ENCODE results near the gene LRRC56. TPM values are rescaled to one million over a fixed set of nuclear protein-coding genes. Genes with fewer than 3 reads are reported as not detected.

The LRRC56 gene
- total and polyA plus RNA-seq, 9 of the 15 experiments (the other 6 are each of a cell fraction or from before 2014, with no cell fraction given), result 0.03 to 4.5 (median 1.0) TPM; not detected in 1

DNA sequence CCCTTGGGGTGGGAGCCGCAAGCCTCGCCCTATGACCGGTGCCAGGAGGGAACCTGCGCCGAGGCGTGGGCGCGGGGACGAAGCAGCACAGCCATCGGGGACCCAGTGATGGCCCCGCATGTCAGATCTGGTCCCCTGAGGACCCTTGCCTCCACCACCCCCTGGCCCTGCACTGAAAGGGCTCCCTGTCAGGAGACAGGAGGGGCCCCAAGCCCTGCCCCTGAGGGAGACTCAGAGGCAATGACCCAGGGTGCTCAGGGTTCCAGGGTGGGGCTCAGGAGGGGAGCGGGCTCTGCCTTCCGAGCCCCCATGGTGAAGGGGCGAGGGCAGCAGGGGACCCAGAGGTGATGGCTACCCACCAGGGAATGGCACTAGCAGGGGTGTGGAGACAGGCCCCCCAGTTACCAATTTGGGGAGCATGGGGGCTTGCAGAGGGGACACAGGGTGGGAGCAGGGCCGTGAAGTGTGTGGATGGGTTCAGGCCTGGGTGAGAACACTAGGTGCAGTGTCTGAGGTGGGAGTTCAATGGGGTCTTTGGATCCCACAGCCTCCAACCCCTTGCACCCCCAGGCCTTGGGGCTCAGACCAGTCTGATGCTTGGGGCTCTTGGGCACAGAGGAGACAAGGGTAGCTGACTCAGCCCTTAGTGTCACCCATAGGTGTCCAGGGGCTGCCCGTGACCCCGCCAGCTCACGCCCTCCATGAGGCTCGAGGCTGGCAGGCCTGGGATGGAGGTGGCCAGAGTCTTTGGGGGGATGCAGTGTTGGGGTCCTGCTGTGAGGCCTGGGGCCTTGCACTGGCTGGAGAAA, 499 bp downstream of the LRRC56 start (continued):
- TF ChIP-seq, protein P1, sequence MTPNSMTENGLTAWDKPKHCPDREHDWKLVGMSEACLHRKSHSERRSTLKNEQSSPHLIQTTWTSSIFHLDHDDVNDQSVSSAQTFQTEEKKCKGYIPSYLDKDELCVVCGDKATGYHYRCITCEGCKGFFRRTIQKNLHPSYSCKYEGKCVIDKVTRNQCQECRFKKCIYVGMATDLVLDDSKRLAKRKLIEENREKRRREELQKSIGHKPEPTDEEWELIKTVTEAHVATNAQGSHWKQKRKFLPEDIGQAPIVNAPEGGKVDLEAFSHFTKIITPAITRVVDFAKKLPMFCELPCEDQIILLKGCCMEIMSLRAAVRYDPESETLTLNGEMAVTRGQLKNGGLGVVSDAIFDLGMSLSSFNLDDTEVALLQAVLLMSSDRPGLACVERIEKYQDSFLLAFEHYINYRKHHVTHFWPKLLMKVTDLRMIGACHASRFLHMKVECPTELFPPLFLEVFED (CRISPR knock-in tag; conservative IDR thresholded peaks at IDR 0.05), result 0 out of 2 replicates have a peak, but pooled peaks have one; percentile 24
- TF ChIP-seq DNMT1 (IDR thresholded peaks at IDR 0.05), result no peak
- no peak; the same call in 1 of the 2 replicates for TF ChIP-seq POLR2A (conservative IDR thresholded peaks at IDR 0.05)
- no peak for TF ChIP-seq SMARCB1 (IDR thresholded peaks at IDR 0.05; ENCODE audit: insufficient read length, low read depth)
- TF ChIP-seq PRPF4 (IDR thresholded peaks at IDR 0.05; ENCODE audit: insufficient read depth, low read depth, low read length, poor library complexity, severe bottlenecking), result no peak
- TF ChIP-seq CXXC5 (CRISPR knock-in tag; IDR thresholded peaks at IDR 0.05), result no peak
- no peak for TF ChIP-seq SMARCA4 (IDR thresholded peaks at IDR 0.05)
- TF ChIP-seq, protein P2, sequence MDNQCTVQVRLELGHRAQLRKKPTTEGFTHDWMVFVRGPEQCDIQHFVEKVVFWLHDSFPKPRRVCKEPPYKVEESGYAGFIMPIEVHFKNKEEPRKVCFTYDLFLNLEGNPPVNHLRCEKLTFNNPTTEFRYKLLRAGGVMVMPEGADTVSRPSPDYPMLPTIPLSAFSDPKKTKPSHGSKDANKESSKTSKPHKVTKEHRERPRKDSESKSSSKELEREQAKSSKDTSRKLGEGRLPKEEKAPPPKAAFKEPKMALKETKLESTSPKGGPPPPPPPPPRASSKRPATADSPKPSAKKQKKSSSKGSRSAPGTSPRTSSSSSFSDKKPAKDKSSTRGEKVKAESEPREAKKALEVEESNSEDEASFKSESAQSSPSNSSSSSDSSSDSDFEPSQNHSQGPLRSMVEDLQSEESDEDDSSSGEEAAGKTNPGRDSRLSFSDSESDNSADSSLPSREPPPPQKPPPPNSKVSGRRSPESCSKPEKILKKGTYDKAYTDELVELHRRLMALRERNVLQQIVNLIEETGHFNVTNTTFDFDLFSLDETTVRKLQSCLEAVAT (IDR thresholded peaks at IDR 0.05), result no peak
- TF ChIP-seq SP1 (CRISPR knock-in tag; IDR thresholded peaks at IDR 0.05), result no peak
- TF ChIP-seq, protein P3, sequence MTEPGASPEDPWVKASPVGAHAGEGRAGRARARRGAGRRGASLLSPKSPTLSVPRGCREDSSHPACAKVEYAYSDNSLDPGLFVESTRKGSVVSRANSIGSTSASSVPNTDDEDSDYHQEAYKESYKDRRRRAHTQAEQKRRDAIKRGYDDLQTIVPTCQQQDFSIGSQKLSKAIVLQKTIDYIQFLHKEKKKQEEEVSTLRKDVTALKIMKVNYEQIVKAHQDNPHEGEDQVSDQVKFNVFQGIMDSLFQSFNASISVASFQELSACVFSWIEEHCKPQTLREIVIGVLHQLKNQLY (CRISPR knock-in tag; conservative IDR thresholded peaks at IDR 0.05), result 0 out of 4 replicates have a peak, but pooled peaks of 1 of the 2 experiments have one; percentile 24
- TF ChIP-seq, protein P4, sequence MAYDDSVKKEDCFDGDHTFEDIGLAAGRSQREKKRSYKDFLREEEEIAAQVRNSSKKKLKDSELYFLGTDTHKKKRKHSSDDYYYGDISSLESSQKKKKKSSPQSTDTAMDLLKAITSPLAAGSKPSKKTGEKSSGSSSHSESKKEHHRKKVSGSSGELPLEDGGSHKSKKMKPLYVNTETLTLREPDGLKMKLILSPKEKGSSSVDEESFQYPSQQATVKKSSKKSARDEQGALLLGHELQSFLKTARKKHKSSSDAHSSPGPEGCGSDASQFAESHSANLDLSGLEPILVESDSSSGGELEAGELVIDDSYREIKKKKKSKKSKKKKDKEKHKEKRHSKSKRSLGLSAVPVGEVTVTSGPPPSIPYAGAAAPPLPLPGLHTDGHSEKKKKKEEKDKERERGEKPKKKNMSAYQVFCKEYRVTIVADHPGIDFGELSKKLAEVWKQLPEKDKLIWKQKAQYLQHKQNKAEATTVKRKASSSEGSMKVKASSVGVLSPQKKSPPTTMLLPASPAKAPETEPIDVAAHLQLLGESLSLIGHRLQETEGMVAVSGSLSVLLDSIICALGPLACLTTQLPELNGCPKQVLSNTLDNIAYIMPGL (CRISPR knock-in tag; IDR thresholded peaks at IDR 0.05), result no peak
- TF ChIP-seq RBM25 (IDR thresholded peaks at IDR 0.05; ENCODE audit: low read depth, low read length, severe bottlenecking), result no peak
- TF ChIP-seq PCBP1 (IDR thresholded peaks at IDR 0.05; ENCODE audit: low read depth, low read length, poor library complexity, severe bottlenecking), result peak; percentile 20
- TF ChIP-seq KLF6 (CRISPR knock-in tag; IDR thresholded peaks at IDR 0.05; ENCODE audit: borderline replicate concordance), result no peak
- TF ChIP-seq, protein P5, sequence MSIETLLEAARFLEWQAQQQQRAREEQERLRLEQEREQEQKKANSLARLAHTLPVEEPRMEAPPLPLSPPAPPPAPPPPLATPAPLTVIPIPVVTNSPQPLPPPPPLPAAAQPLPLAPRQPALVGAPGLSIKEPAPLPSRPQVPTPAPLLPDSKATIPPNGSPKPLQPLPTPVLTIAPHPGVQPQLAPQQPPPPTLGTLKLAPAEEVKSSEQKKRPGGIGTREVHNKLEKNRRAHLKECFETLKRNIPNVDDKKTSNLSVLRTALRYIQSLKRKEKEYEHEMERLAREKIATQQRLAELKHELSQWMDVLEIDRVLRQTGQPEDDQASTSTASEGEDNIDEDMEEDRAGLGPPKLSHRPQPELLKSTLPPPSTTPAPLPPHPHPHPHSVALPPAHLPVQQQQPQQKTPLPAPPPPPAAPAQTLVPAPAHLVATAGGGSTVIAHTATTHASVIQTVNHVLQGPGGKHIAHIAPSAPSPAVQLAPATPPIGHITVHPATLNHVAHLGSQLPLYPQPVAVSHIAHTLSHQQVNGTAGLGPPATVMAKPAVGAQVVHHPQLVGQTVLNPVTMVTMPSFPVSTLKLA (conservative IDR thresholded peaks at IDR 0.05), result no peak
- TF ChIP-seq NFYB (IDR thresholded peaks at IDR 0.05; ENCODE audit: extremely low read depth, insufficient read length), result no peak
- no peak for TF ChIP-seq ZNF445 (CRISPR knock-in tag; IDR thresholded peaks at IDR 0.05; ENCODE audit: low read depth)
- TF ChIP-seq KLF16 (IDR thresholded peaks at IDR 0.05), result no peak
- TF ChIP-seq BDP1 (IDR thresholded peaks at IDR 0.05; ENCODE audit: insufficient read depth, insufficient read length), result no peak
- 0 out of 2 replicates have a peak, but pooled peaks have one; percentile 66 for TF ChIP-seq ZNF408 (CRISPR knock-in tag; IDR thresholded peaks at IDR 0.05; ENCODE audit: low read depth)
